Measurements from ENCODE around the gene DHRS7.

DNA sequence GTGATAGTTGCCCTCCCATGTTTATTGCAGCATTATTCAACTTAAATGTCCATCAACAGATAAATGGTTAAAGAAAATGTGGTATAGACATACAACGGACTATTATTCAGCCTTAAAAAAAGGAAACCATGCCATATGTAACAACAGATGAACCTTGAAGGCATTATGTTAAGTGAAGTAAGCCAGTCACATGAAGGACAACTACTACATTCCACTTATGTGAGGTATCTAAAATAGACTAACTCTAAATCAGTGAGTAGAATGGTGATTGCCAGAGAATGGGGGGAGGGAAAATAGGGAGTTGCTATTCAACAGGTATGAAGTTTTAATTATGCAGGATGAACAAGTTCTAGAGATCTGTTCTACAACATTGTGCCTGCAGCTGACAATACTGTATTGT is 63.4 kb downstream of the DHRS7 start:
- TF ChIP-seq CTCF (IDR thresholded peaks at IDR 0.05; ENCODE audit: borderline replicate concordance, extremely low read depth, low read length, poor library complexity, severe bottlenecking) = no peak
- TF ChIP-seq EZH2 (IDR thresholded peaks at IDR 0.05; ENCODE audit: borderline replicate concordance, low read depth, low read length, severe bottlenecking) = no peak
